ENCODE measurements around the gene AGAP1.

Gene AGAP1

DNA sequence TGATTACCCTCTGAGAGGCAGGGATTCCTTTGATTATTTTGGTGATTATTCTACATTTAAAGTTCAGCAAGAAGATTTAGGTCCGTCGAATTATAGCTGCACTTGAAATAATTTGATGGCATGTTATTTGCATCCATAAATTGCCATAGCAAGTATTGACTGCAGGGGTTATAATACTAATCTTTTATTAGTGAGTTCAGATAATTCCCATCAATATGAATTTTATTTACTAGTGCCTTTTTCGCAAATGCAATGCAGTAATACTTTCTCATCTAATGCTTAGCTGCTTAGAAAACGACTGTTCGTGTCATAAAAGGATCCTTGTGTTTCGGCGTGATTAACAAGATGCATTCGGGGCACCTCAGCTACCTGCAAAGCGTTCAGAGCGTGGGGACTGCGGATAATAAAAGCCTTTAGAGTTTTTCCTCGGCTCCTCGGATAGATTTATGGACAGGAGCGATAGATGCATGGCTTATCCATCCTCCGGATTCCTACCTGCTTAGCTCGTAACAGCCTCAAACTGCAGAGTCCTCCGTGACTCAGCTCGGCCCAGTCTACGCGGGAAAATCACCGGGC lies 676.8 kb downstream of the AGAP1 start:
- DNase-seq: no peak

DNA sequence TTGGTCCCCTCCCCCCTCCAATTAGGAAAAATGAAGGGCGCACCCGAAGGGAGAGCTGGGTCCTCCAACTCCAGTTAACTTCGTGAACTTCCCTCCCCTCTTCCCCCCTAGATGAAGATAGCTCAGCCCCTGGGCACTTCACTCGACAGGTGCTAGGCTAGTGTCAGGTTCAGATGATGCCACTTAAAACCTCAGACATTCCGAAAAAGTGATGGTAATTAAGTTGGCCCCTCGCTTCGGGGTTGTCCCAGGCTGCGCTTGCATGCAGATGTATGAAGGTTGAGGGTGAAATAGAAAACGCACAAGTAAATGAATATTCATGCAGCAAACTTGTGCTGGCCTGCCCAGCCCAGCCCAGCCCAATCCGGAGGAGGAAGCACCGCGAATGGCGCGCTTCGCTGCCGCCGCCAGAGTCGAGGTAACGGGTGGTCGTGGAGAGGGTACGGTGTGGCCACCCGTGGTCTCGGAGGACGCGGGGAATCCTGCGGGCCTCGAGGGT lies 677.4 kb downstream of the AGAP1 start:
- DNase-seq: no peak

DNA sequence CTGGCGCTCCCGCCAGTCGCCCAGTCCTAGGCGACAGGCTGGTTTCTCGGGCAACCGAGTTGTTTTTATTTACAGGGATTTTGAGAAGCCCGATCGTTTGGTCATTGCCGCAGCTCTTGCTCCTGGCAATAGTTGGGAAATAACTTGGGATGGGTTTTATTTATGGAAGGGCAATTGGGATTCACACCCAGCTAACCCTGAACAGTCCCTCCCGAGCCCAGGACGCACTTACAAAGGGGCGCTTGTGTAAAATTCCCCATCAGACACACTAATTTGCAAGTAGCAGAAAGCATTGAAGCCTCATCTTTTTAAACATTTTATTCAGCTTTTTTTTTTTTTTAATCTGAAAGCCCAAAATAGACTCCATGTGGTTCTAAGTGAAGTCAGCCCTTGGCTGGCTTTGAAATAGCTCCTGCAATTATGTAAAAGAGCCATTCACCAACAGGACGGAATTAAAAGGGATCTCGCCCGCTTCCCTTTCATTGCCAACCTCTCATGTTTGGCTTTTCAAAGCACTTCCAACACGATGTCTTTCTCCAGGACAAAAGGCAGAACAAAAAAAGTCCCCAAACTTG lies 677.9 kb downstream of the AGAP1 start:
- no peak for DNase-seq

DNA sequence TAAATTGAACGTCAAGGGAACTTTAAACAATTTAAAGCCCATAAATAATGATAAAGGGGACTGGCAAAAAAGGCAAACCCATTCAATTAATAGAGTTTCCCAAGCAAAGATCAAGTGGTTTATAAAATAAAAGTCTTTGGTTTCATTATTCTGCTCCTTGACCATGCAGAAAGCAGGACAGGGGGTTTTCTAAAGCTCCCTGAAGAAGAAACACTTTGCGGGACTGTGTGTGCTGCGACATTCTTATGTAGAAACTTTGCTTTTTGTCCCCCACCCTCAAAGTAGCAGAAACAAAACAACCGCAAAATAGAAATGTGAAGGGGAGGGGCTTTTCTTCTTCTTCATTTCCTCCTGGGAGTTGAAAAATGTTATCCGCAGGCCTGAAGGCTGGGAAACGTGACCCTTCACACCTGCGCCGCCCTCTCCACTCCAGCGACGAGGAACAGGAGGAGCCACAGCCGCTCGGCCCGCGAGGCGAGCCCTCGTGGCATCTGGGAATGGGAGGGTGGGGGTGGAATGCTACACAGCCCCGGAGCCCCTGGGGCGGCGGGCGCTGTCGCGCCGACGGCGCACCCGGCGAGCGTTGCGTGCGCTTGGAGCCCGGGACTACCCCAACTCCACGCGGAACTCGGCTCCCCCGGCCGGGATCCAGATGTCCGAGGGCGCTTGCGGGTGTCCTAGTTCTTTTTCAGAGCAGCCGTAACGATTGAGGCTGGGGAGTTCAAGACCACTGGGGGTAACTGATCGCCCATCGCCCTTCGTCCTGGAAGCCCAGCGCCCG lies 678.6 kb downstream of the AGAP1 start:
- no peak for DNase-seq

DNA sequence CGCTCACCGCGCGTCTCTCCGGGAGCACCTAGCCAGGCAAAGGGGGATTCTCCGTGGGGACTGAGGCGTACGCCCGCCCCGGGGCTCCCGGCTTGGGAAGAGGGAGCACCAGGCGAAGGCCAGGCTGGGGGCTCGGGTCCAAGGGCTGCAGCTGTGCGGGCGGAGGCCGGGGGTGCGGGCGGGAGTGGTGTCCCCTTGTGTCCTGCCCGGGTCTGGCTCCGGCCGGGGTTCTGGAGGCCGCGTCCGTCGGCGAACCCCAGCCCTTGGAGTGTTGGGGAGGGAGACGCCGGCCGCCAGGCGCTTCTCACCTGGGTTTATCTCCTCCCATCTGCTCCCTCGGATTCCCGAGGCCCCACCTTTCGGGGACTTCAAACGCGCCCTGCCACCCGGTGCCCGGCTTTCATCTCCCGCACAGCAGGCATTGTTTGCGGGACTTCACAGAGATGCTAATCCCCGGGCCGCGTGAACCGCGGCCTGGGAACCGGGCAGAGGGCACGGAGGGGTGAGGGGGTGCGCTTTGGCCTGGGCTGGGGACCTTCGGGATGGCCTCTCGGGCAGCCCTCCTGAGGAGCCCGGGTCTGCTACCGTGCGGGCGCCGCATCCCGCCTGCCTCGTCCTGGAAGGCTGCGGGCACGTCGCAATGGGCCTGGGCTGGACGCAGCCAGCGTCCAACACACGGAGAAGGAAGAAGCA lies 679.3 kb downstream of the AGAP1 start:
- DNase-seq: no peak

DNA sequence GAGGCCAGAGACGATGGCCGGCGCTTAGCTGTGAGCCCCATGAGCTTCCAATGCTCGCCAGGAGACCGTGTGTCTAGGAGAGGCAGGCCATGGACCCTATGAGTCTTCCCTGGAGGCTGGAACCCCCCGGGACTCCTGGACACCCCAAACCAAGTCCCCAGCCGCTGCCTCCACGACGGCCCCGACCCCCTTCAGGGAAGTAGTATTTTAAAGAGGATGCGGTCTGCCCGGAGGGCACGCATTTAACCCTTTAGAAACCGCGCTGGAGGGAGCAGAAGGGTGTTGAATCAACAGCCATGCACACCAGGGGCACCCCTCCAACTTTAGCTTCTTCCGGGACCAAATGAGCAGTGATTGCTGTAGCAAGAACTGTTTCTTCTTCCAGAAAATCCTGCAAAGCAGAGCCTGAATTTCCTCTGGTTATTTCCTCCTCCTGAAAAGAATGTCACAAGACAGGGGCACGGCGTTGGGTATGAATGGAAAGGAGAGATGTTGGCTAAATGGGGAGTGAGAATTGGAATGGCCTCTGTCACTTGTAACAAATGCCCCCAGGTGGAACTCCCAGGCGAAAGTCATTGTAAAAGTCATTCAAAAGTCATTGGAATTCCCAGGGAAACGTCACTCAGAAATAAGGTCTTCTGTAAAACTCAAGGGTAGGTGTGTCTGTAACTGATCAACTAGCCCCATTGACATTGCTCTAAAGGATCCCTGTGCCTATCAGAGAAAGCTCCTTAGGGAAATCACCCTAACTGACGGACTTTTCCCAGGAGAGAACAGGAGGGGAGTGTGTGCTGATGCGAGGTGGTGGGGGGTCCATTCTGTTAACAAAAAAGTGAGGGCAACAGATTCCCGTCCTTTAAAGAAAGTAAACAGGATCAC lies 680.1 kb downstream of the AGAP1 start:
- DNase-seq: no peak

DNA sequence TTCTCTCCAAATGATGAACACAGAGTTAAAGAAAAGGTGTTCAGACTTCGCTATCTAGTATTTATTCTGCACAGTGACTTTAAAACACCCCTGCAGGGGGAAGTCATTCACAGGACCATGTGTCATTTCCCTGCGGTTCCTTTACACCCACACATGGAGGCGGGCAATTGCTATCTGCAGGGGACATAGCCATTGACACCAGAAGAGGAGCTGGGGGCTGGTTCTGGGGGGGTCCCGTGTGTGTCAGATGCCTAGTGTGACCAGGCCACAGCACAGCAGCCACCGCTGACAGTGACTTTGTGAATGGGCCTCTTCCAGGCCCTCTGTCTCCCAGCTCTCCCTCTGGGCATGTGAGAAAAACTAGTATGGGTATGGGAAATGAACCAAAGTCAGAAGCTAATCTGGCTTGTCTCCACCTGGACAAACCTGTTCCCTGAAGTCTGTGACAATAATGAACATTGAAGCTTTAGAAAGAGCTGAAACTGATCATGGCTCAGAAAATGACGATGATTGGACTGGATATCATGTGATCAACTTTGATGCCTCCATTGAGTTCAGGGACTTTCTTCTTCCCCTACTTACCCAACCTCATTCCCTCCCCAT lies 681.8 kb downstream of the AGAP1 start:
- DNase-seq: no peak

DNA sequence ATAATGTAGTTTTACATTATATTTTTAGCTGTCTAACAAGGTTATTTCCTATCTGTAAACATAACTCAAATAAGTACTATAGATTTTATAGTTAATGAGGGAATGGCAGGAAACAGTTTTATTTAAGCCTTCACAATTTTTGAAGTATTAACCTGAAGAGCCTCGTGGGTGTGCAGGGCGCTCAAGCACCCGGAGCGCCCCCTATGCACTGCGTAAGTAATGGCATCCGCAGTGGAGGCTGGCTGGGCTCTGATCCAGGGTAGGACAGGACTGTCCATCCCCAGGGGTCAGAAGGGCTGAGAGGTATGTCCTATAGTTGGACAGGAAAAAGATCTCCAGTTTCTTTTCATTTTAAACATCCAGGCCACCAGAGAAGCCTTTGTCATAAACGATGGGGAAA lies 682.6 kb downstream of the AGAP1 start:
- no peak for DNase-seq

DNA sequence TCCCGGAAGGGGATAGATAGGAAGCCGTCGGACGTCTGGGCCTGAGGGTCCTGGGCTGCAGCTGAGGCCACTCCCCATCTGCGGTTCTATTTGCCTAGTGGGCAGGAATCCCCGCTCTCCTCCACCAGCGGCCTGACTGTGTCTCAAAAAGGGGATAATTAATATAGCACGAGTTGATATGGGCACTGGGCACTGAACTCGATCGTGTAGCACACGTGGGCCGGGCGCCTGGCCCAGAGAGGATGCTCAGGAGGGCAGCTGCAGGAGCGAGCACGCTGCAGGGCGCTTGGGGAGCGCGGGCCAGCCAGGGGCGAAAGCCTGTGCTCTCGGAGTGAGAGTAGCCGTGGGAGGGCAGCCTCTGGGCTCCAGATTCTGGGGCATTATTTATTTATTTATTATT lies 683.1 kb downstream of the AGAP1 start:
- DNase-seq: no peak

DNA sequence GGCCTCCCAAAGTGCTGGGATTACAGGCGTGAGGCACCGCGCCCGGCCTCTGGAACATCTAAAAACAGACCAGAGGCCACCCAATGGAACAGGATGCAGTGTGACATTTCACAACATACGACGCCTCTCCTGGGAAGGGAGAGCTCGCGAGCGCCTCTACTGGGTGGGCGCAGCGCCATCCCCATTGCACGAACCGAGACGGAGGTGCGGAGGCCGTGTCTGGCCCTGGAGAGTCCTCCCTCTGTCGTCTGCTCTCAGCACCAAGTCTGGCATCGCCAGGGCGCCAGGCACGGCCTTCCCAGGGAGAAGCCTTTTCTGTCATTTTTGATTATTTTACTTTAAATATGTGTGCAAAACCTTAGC lies 683.7 kb downstream of the AGAP1 start:
- DNase-seq: no peak

DNA sequence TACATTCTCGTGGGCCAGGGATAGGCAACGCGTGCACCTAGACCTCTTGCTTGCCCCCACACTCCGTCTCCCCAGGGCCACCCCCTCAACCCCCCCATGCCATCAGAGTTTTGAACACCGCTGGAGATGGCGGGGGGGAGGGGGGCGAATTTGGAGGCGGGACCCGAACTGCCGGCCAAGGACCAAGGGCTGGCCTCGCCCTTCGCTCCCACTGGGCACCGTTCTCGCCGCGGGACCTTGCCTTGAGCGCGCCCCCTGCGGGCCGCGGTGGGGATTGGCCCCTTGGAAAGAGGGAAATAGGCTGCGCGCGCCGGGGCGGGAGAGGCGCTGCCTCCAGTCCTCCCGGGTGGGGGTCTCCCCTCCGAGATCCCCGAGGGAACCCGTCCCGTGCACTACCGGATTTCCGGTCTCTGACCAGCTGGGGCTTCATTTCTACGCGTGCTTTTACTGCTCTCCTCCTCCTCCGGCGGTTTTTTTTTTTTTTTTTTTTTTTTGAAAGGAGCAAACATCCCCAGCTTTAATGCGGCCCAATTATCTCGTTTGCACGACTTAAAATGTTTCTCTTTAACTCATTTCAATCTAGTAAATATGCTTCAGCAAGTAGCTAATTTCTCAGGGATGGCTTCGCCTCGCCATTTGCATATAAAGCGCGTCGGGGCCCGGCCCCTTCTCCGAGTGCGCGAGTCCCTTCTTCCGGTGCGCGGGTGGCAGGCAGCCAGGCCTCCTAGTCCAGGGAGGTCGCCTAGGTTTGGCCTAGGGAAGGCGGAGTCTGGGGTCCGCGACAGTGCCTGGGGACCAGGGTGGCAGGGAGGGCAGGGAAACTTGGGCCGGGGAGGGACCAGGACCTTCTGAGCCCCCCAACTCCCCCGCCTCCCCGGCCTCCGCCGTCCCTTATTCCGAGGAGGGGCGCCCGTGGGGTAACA lies 684.4 kb downstream of the AGAP1 start:
- no peak for DNase-seq

DNA sequence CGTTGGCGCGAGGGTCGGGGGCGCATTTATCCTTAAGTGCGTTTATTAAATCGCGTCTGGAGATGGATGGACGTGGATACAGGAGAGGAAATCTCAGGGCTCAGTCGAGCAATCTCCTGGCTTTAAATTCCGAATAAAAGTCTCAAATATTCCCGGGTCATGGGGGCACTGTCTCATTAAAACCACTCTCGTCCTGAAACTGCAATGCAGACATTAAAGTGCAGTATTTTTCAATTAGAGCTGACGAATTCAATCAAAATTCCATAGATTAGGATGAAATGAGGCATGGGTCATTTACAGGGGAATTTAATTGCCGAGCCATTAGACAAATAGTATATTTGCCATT lies 685.0 kb downstream of the AGAP1 start:
- no peak for DNase-seq

DNA sequence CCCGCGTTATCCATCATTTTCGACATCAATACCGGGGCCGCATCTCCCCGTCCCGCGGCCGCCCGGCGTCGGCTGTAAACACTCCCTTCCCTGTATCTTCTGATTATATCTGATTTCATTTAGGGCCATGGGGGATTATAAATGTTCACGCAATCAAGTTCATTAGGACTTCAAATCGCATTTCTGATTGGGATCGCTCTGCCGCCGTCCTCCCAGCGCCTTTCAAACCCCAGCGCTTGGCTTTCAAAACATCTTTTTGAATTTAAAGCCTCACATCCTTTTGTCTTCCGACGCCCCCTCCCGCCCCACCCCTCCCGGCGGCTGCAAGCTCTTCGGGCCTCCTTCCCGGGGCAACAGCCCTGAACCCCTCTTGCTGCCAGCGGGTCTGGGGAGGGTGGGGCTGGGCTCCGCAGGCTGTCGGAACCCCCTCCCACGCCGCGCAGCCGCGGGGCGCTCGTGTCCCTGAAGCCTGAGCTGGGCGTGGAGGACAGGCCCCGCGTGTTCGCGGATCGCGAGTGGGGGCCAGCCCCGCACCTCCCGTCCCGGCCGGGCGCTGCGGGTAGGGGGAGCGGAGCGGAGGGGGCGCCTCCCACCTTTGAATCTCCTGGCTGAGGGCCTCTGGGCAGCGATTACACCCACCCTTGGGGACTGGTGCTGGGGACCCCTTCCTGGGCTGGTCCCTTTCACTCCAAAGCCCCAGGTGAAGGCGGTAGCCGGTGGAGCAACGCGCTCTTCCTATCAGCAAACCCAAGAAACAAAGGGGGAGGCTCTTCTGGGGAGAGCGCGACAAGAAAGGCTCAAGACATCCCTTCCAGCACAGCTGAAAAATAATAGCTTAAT lies 685.6 kb downstream of the AGAP1 start:
- no peak for DNase-seq

DNA sequence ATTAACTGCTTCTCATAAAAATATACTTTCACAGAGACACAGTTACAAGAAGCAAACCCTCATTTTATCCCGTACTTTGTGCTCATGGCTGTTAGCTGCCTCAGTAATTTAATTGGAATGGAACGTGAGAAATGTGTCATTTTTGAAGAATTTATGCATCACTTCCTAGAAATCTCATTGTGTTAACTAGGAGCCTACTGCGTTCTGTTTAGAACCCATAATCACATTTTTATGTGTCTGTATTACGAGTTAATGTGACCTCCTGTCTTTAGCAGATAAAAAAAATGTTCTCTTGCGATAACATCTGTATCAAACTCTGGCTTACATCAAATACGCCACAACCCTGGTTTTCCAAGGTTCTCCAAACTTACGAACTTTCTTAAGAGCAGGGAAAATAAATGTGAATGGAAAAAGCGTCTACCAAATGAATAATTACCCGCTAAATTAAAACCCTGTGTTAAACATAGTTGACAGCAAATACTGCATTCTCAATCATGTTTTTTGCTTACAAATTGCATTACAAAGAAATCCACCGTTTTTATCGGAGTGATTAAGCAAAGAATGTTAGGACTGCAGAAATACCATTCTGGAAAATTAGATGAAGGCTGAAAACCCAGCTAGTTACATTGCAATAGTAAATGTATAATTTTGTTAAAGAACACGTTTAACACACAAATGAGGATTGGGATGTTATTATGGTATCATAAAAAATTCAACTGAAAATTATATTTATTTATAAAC lies 686.4 kb downstream of the AGAP1 start:
- DNase-seq: no peak

DNA sequence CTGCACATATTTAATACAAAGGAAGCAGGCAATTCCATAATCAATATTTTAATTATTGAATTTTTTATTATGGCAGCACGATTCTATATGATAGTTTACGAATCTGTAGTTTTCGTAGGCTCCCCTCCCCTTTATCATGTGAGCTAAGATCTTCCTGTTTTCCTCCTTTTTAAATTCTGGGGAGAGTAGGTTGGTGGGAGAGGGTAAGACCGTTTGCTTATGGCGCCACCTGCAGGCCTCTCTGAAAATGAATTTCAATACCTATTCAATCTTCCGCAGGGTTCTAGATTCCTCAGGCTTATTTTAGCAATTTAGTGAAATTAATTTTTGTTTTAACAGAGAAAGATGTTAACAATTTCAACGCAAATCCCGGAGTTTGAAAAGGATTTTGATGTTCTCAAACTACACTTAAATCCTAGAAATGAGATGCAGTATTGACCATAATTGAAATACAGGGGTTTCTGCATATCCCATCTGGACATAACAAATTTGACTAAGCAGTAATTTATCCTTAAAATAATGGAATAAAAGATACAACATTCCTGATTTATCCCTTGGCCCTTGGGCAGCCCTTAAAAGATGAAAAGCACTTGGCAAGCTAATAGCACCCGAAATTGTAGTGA lies 687.1 kb downstream of the AGAP1 start:
- DNase-seq: no peak
